ENCODE results near the gene MACROH2A2.

GRCh38 chr10:70053841-70054288 lies 1.2 kb downstream of the MACROH2A2 start:
- TF ChIP-seq REST (IDR thresholded peaks at IDR 0.05; ENCODE audit: insufficient replicate concordance, low read depth) = no peak
- TF ChIP-seq CTCF (IDR thresholded peaks at IDR 0.05; ENCODE audit: insufficient read depth, low read length) = no peak
